ENCODE data around the gene PALS2. TPM values are rescaled to one million over a fixed set of nuclear protein-coding genes. Genes with fewer than 3 reads are reported as not detected.

The PALS2 gene, protein sequence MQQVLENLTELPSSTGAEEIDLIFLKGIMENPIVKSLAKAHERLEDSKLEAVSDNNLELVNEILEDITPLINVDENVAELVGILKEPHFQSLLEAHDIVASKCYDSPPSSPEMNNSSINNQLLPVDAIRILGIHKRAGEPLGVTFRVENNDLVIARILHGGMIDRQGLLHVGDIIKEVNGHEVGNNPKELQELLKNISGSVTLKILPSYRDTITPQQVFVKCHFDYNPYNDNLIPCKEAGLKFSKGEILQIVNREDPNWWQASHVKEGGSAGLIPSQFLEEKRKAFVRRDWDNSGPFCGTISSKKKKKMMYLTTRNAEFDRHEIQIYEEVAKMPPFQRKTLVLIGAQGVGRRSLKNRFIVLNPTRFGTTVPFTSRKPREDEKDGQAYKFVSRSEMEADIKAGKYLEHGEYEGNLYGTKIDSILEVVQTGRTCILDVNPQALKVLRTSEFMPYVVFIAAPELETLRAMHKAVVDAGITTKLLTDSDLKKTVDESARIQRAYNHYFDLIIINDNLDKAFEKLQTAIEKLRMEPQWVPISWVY
- 22.4 and 24.1 TPM in 2 replicates for total RNA-seq

DNA sequence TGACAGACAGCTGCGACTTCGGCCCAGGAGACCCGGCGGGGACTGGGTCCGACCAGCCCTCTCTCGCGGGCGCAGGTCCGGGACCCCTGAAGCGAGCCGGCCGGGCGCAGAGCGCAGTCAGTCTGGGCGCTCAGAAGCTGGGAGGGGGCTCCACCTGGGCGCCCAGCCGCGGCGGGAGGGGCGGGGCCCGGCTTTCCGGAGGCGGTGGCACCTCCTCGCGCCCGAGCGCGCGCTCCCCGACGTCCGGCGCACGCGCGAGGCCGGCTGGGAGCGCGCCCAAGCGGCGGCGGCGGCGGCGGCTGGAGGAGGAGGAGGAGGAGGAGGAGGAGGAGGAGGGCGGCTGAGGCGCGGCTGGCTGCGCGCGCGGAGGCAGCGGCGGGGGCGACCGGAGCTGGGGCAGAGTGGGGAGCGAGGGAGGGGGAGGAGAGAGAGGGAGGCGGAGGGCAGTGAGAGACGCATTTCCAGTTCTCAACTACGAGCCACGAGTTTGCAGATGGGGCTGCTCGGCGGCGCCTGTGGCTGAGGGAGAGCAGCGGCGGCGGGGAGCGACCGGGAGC, at the start of gene PALS2:
Gene PALS2 (plus strand): TSS at position 456 of the 557 bp plus-strand sequence. CDS start 50,216 bp downstream, outside the sequence.

Other genes starting within 250 kb of the PALS2 start
- 51.8 and 54.0 TPM in 2 replicates for gene GSDME, start 184.0 kb downstream of the PALS2 start, total RNA-seq